ENCODE measurements around the gene PGA3.
"Not testable (repeated sequence)": the region's sequence is repeated elsewhere in the genome, so short reads cannot be mapped to it uniquely, and the experiment has no call there.

Gene PGA3

DNA sequence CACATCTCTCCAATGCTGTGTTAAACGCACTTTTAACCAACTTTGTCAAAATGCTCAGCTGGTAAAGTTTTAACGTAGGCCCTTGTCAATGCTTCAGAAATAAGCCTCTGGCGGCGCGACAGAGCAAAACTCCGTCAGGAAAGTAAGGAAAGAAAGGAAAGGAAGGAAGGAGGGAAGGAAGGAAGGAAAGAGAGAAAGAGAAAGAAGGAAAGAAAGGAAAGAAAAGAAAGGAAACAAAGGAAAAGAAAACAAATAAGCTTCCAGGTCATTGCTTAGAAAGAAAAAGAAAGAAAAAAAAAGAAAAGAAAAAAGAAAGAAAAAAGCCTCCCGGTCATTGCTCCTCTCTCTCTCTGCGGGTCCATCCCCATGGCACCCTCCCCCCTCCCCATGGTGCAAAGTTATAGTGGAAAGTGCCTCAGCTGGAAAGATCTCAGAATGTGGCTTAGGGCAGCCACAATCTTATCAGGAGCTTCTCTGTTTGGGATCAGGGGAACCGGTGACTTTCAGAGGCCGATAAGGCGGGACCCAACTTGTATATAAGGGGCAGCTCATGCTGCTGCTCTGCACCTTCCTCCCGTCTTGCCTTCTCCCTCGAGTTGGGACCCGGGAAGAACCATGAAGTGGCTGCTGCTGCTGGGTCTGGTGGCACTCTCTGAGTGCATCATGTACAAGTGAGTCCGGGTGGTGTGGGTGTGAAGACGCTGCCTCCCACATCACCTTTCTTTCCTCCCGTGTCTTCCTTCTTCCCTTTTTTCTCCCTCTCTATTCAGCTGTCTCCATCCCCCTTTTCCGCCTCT lies at the start of gene PGA3:
PGA3 (plus strand) TSS at position 566 of the 797 bp plus-strand sequence; CDS start at position 616, 50 bp downstream.
- not testable (repeated sequence) for ATAC-seq (ENCODE audit: low read depth)

DNA sequence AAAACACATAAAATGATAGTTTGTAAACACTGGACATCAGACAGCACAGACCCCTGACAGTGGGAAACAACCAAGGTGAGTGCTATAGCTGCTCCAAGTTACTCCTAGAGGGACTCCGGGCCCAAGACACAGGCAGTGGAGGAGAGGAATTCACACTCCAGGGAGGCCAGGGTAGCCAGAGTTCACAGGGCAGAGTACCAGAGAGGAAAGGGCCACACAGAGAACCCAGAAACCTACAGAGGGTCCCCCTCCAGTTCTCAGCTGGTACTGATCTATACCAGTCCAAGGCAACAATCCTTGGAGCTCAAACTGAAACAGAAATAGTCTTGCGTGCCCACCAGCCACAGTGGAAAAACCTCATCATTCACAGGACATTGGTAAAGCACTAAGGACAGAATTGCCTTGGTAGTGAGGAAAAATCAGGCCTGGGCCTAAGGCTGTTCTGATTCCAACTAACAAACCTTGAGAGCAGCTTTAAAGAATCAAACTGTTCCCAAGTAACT lies 49.7 kb upstream of the PGA3 start:
- Histone ChIP-seq H3K9me3 (ENCODE audit: severe bottlenecking) (peaks cover 9% of the 10 kb centered on the region), H3K4me3 (ENCODE audit: severe bottlenecking) (no peak overlapping the region), H3K27me3 (ENCODE audit: insufficient read depth, poor library complexity, severe bottlenecking) (no peaks in the 10 kb centered on the region), H3K36me3 (ENCODE audit: low read depth) (peaks cover 25% of the 10 kb centered on the region), H3K4me1 (ENCODE audit: insufficient read depth, poor library complexity, severe bottlenecking) (peaks cover 38% of the 10 kb centered on the region), H3K27ac (ENCODE audit: poor library complexity, severe bottlenecking) (peak overlapping the region; percentile 90)
- TF ChIP-seq, protein P1, sequence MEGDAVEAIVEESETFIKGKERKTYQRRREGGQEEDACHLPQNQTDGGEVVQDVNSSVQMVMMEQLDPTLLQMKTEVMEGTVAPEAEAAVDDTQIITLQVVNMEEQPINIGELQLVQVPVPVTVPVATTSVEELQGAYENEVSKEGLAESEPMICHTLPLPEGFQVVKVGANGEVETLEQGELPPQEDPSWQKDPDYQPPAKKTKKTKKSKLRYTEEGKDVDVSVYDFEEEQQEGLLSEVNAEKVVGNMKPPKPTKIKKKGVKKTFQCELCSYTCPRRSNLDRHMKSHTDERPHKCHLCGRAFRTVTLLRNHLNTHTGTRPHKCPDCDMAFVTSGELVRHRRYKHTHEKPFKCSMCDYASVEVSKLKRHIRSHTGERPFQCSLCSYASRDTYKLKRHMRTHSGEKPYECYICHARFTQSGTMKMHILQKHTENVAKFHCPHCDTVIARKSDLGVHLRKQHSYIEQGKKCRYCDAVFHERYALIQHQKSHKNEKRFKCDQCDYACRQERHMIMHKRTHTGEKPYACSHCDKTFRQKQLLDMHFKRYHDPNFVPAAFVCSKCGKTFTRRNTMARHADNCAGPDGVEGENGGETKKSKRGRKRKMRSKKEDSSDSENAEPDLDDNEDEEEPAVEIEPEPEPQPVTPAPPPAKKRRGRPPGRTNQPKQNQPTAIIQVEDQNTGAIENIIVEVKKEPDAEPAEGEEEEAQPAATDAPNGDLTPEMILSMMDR (IDR thresholded peaks at IDR 0.05; ENCODE audit: poor library complexity, severe bottlenecking) = no peak
- ATAC-seq (ENCODE audit: low read depth) (peak; percentile 55), DNase-seq (ENCODE audit: low spot score) (peak; percentile 22)

More for the DNA sequence above, at the start of gene PGA3:
- not testable (repeated sequence) for DNase-seq (ENCODE audit: low spot score); H3K27me3 ChIP-seq (ENCODE audit: insufficient read depth, poor library complexity, severe bottlenecking); H3K4me3 ChIP-seq (ENCODE audit: severe bottlenecking); H3K4me1 ChIP-seq (ENCODE audit: insufficient read depth, poor library complexity, severe bottlenecking); H3K27ac ChIP-seq (ENCODE audit: poor library complexity, severe bottlenecking); H3K36me3 ChIP-seq (ENCODE audit: low read depth); H3K9me3 ChIP-seq (ENCODE audit: severe bottlenecking)

DNA sequence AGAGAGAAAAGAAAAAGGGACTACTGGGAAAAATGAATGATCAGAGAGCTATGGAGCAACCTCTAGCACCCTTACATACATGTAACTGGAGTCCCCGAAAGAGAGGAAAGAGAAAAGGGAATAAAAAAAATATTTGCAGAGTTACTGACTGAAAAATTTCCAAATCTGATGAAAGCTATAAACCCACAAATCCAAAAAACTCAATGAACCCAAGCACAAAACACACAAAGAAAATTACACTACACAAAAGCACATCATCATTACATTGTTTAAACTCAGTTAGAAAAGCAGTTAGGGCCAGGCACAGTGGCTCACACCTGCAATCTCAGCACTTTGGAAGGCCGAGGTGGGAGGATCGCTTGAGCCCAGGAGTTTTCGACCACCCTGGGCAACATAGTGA lies 48.8 kb upstream of the PGA3 start:
- DNase-seq (ENCODE audit: low spot score) (no peak), ATAC-seq (ENCODE audit: low read depth) (no peak)
- Histone ChIP-seq H3K4me3 (ENCODE audit: severe bottlenecking) (no peak overlapping the region), H3K27ac (ENCODE audit: poor library complexity, severe bottlenecking) (peak overlapping the region; percentile 90), H3K27me3 (ENCODE audit: insufficient read depth, poor library complexity, severe bottlenecking) (no peaks in the 10 kb centered on the region), H3K4me1 (ENCODE audit: insufficient read depth, poor library complexity, severe bottlenecking) (peaks cover 45% of the 10 kb centered on the region), H3K36me3 (ENCODE audit: low read depth) (peaks cover 25% of the 10 kb centered on the region), H3K9me3 (ENCODE audit: severe bottlenecking) (peaks cover 9% of the 10 kb centered on the region)
- TF ChIP-seq, protein P1 (IDR thresholded peaks at IDR 0.05; ENCODE audit: poor library complexity, severe bottlenecking) = no peak

DNA sequence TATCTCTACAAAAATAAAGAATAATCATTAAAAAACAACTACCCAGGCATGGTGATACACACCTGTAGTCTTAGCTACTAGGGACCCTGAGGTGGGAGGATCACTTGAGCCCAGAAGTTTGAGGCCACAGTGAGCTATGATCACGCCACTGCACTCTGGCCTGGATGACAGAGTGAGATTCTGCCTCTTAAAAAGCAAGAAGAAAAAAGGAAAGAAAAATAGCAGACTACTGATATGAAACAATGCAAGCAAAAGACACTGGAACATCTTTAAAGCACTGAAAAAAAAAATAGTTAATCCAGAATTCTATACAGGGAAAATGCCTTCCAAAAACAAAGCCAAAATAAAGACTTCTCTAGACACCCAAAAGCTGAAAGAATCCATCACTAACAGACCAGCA lies 48.0 kb upstream of the PGA3 start:
- TF ChIP-seq, protein P1 (IDR thresholded peaks at IDR 0.05; ENCODE audit: poor library complexity, severe bottlenecking) = no peak
- H3K9me3 ChIP-seq (ENCODE audit: severe bottlenecking) = peaks cover 9% of the 10 kb centered on the region
- peaks cover 38% of the 10 kb centered on the region for H3K4me1 ChIP-seq (ENCODE audit: insufficient read depth, poor library complexity, severe bottlenecking)
- H3K27ac ChIP-seq (ENCODE audit: poor library complexity, severe bottlenecking) = no peak overlapping the region
- H3K36me3 ChIP-seq (ENCODE audit: low read depth) = peaks cover 25% of the 10 kb centered on the region
- ATAC-seq (ENCODE audit: low read depth) = no peak
- H3K27me3 ChIP-seq (ENCODE audit: insufficient read depth, poor library complexity, severe bottlenecking) = no peaks in the 10 kb centered on the region
- no peak overlapping the region for H3K4me3 ChIP-seq (ENCODE audit: severe bottlenecking)
- DNase-seq (ENCODE audit: low spot score) = no peak

DNA sequence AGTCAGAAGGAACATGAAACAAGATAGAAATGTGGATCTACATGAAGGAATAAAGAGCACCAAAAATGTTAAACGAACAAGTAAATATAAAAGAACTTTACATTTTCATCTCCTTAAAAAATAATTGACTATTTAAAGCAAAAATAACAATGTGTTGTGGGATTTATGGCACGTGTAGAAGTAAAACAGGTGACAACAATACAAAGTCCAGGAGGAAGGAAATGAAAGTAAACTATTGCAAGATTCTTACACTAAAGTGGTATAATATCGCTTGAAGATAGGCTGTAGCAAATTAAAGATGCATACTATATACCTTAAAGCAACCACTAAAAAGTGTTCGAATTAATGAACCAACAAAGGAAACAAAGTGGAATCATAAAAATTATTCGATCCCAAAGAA lies 47.6 kb upstream of the PGA3 start:
- H3K4me3 ChIP-seq (ENCODE audit: severe bottlenecking) = no peak overlapping the region
- ATAC-seq (ENCODE audit: low read depth) (no peak), DNase-seq (ENCODE audit: low spot score) (no peak)
- H3K9me3 ChIP-seq (ENCODE audit: severe bottlenecking) = peaks cover 9% of the 10 kb centered on the region
- peaks cover 34% of the 10 kb centered on the region for H3K4me1 ChIP-seq (ENCODE audit: insufficient read depth, poor library complexity, severe bottlenecking)
- H3K27me3 ChIP-seq (ENCODE audit: insufficient read depth, poor library complexity, severe bottlenecking) = no peaks in the 10 kb centered on the region
- no peak overlapping the region for H3K27ac ChIP-seq (ENCODE audit: poor library complexity, severe bottlenecking)
- TF ChIP-seq, protein P1 (IDR thresholded peaks at IDR 0.05; ENCODE audit: poor library complexity, severe bottlenecking) = no peak
- H3K36me3 ChIP-seq (ENCODE audit: low read depth) = peaks cover 25% of the 10 kb centered on the region

All from RWPE2 (cell line).